Measurements from ENCODE around the gene SLC22A2.

SLC22A2 gene

GRCh38 chr6:160203522-160203921, 55.1 kb downstream of the SLC22A2 start:
- DNase-seq: no peak

DNA sequence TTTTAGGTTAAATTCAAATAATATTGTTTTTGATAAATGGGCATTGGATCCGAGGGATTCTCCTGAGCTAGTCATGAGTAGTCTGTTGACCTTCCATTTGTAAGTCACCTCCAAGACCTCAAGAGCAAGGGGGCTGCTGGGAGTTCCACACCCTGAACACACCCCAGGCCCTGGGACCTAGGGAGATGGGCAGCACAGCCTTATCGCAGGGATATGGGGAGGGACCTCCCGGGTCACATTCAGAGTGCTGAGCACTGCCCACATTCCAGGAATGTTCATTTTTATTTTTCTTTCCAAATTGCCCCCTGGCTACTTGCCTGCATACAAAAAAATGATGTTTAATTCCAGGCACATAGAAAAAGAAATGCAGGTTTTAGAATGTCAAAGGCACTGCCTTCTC, 55.5 kb downstream of the SLC22A2 start:
- no peak for DNase-seq

GRCh38 chr6:160202411-160202810, 56.2 kb downstream of the SLC22A2 start:
- DNase-seq: no peak

- DNase-seq: no peak
Observed at GRCh38 chr6:160201061-160201460, 57.6 kb downstream of the SLC22A2 start.

DNA sequence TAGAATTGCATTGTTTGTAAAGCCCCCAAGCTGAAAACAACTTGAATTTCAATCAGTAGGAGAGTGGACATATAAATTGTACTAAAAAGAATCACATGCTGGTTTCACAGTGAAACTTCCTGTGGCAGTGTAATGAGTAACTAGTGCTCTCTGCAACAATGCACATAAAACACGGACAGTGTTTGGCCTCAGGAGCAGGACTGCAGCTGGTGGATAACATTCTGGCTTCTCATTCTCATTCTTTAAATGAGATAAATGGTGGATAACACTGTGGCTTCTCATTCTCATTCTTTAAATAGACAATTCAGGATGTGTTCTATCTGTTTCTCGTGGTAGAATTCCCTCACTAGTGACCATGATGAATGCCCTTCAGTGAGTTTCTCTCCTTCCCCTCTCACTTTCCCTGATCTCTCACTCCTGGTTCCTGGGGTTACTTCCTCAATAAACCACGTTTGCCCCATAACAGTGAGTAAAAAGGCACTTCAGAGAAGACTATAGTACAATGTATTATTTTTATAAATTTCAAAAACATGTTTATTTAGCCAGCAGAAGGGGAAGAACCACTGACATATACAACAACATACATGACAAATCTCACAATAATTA, 59.9 kb downstream of the SLC22A2 start:
- DNase-seq: no peak

DNA sequence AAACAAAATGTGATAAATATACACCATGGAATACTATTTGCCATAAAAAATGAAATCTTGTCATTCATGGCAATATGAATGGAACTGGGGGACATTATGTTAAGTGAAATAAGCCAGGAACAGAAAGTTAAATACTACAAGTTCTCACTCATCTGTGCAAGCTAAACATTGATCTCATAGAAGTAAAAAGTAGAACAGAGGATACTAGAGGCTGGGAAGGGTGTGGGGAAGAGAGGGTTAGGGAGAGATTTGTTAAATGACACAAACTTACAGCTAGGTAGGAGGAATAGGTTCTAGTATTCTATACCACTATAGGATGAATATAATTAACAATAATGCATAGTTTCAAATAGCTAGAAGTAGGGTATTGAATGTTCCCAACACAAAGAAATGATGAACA, 61.0 kb downstream of the SLC22A2 start:
- no peak for DNase-seq

DNA sequence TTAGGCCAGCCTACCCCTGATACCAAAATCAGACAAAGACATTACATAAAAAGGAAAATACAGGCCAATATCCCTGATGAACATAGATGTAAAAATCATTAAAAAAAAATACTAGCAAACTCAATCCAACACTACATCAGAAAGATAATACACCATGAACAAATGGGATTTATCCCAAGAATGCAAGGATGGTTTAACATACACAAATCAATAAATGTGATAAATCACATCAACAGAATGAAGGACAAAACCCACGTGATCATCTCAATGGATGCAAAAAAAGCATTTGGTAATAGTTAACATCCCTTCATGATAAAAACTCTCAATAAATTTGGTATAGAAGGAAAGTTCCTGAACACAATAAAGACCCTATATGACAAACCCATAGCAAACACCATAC, 63.8 kb downstream of the SLC22A2 start:
- DNase-seq: no peak

DNA sequence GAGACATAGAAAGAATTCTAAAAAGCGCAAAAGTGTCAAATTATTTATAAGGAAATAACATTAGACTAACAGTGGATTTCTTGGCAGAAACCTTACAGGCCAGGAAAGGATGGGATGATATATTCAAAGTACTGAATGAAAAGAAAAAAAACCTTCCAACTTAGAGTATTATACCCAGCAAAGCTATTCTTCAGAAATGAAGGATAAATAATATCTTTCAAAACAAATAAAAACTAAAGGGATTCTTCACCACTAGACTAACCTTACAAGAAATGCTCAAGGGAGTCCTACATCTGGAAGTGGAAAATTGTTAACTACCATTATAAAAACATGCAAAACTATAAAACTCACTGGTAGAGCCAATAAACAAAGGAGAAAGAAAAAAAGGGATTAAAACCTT, 65.8 kb downstream of the SLC22A2 start:
- no peak for DNase-seq

- no peak for DNase-seq
Observed at GRCh38 chr6:160190973-160191372, 67.6 kb downstream of the SLC22A2 start.

DNA sequence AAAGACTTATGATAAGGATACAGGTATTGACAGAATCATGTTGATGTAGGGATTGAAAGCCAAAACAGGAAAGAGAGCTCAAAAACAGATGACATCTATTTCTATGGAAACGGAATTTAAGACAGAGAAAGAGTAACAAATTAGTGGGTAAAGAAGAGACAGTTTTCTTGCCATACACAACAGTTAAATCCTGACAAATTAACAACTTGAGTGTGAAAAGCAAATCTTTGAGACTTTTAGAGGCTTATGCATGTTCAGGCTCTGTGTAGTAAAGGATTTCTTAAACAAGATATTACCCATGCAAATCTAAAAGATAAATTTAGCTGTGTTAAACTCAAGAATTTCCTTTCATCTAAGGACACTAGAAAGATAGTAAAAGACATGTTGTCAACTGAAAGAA, 68.5 kb downstream of the SLC22A2 start:
- DNase-seq: no peak

DNA sequence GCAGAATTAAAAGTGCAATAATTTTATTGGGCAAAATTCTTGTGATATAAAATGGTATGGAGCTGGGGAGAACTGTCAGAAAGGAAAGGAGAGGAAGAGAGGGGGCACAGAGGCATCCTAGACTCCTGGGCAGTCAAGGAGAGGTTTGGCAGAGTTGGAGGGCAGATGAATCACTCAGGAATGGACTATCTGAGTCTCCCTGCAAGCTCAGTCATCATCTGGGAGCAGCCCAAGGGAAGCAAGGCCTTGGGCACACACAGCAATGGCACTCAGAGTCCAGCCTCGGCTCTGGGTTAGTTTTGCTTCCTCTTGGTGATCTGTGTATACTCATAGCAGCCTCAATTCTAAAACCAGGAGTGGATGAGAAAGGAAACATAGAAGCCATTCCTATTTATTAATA, 69.8 kb downstream of the SLC22A2 start:
- DNase-seq: no peak

DNA sequence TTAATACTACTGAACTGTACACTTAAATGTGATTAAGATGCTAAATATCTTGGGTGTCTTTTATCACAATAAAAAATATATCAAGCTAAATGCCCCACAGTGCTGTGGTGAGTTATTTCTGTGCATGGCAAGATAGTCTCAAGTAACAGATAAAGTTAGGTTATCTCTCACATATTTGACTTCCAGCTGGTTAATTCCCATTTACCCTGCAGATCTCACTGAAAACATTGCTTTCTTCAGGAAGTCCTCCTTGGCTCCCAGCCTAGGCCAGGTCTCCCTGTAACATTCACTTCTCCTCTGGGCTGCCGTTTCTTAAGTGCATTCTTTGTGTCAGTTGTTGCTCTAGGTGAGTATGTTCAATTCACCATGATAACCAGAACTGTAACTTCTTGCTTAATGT, 77.9 kb downstream of the SLC22A2 start:
- DNase-seq: no peak

GRCh38 chr6:160178271-160178670, 80.3 kb downstream of the SLC22A2 start:
- no peak for DNase-seq

DNA sequence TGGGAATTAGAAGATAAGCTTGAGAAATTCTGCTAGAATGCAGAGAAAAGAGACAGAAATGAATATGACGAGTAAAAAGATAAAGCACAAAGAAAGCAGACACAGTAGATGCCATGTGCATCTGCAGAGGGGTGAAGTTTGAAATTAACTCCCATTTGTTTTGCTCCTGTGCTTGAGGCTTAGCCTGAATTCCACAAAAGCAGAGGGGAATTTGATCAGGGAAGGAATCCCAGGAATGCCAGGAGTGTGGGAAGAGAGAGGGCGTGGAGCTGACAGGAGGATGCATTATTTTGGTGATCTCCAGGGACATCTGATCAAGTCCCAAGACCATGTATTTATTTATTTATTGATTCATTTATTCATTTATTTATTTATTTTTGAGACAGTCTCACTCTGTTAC, 81.4 kb downstream of the SLC22A2 start:
- no peak for DNase-seq

DNA sequence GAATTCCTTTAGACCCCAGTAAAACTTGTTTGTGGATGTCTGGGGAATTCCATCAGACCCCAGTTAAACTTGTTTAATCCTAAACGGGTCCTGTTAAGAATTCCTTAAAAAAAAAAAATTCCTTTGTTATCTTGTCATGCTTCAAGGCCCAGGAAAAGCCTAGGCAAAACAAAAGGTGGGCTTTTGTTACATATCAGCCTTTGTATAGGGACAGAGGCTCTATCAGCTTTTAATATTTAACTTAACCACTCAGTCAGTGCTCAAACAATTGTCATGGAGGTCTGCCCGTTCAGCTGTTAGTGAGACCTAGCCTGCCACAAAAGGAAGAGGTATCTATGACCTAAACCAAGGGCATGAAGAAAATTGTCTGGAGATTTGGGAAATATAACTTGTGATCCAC, 83.9 kb downstream of the SLC22A2 start:
- no peak for DNase-seq

GRCh38 chr6:160173806-160174527, 84.7 kb downstream of the SLC22A2 start:
- no peak for DNase-seq

DNA sequence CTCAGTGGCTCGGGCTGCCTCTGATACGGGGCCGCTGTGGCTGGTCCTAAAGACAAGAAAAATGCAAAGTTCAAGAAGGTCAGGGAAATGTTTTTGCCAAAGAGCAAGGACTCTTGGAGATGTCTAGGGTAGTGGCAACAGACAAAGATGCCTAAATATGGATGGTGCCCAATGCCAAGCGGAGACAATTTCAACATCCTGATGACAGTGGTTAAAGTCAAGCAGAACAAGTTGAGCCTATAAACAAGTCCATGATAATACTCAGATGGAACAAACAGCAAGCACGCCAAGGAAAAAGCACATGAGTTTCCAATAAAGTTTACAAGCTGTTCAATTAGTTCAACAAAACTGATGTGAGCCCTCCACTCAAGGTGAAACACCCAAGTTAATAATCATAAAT, 85.9 kb downstream of the SLC22A2 start:
- DNase-seq: no peak

DNA sequence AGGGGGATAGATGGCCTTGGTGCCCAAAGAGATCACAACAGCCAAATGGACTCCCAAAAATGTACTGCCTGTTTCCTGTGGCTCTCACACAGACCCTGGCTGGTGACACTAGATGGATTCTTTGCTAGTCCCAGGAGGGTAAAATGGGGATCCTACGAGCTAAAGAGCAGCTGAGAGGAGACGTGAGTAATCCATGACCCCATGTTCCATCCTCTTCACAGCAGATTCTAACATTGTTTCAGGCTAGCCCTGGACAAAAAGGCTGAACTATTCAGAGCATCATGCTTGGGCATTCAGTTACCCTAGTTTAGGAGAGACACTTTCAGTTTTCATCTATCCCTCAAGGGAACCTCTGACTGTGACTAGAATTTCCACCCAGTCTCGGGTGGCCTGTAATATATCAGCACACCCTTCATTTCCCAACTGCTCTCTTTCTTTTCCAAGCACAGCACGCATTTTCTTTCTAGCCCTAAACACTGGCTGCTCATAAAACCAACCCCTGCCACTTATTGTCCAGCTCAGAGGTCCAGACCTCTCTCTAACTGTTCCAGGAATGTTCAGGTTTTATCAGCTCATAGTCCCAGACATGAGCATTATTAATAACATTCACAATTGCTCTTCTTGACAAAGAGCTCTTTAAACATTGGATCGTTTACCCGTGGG, 88.5 kb downstream of the SLC22A2 start:
- DNase-seq: no peak

GRCh38 chr6:160167604-160168399, 90.8 kb downstream of the SLC22A2 start:
- peak; percentile 11 for DNase-seq
